Left ventricle myocardium inferior (tissue), 1 donor: ENCODE data around the gene TMEM185B. TPM values are rescaled to one million over a fixed set of nuclear protein-coding genes. Genes with fewer than 3 reads are reported as not detected.

ENCODE experiments used
- DNase-seq: peaks from one replicate; pipeline ENCODE4 v3.0.0-alpha.2; 2020
- H3K27ac ChIP-seq: fragments of 200-600 bp; replicated peaks from 2 replicates; pipeline ENCODE4 v1.8.0; 2021
- H3K27me3 ChIP-seq: fragments of 200-600 bp; 2 replicates; pipeline ENCODE4 v1.8.0; 2021; ENCODE audit warnings: low read depth
- H3K36me3 ChIP-seq: fragments of 200-600 bp; 2 replicates; pipeline ENCODE4 v1.8.0; 2021
- H3K4me1 ChIP-seq: fragments of 200-600 bp; 2 replicates; pipeline ENCODE4 v1.8.0; 2021
- H3K4me3 ChIP-seq: fragments of 200-600 bp; 2 replicates; pipeline ENCODE4 v1.8.0; 2021; ENCODE audit warnings: mild to moderate bottlenecking, moderate library complexity
- H3K9me3 ChIP-seq: fragments of 200-600 bp; replicated peaks from 2 replicates; pipeline ENCODE4 v1.8.0; 2021
- CTCF ChIP-seq: fragments of 200-600 bp; IDR thresholded peaks from 2 replicates; pipeline ENCODE4 v1.8.0; 2021; ENCODE audit warnings: antibody characterized with exemption, mild to moderate bottlenecking, borderline replicate concordance
- intact Hi-C: fragments of 100-400 bp; cut with micrococcal nuclease; formaldehyde crosslinking; loops from one replicate; pipeline ENCODE4 v1.11.0; 2022
- total RNA-seq: library from RNA; stranded (reverse); fragmentation: NEBNext Ultra II Directional; extraction: Animal tissue kit (Norgen Biotek cat#: 25700); gene quantifications from one replicate; pipeline ENCODE4 v1.2.1, GENCODE V29; 2021
- donor health status: DM: no; HTN: yes; CAD: no; lungs with severe emphysema.

The TMEM185B gene
- total RNA-seq, 1 donor from 2014 or later: 21.0 TPM

- no peak for TF ChIP-seq CTCF
- Histone ChIP-seq H3K27me3 (peaks cover 22% of the 10 kb centered on the region), H3K36me3 (no peaks in the 10 kb centered on the region), H3K4me3 (no peak overlapping the region), H3K9me3 (no peaks in the 10 kb centered on the region), H3K27ac (no peak overlapping the region), H3K4me1 (peaks cover 53% of the 10 kb centered on the region)
- intact Hi-C loops: no loop called here
- DNase-seq: no peak
Observed at GRCh38 chr2:120251078-120251477, 27.9 kb upstream of the TMEM185B start.

- intact Hi-C loops: no loop called here
- DNase-seq: no peak
- no peak overlapping the region for H3K4me3 ChIP-seq
Observed at GRCh38 chr2:120250640-120251039, 27.4 kb upstream of the TMEM185B start.

DNA sequence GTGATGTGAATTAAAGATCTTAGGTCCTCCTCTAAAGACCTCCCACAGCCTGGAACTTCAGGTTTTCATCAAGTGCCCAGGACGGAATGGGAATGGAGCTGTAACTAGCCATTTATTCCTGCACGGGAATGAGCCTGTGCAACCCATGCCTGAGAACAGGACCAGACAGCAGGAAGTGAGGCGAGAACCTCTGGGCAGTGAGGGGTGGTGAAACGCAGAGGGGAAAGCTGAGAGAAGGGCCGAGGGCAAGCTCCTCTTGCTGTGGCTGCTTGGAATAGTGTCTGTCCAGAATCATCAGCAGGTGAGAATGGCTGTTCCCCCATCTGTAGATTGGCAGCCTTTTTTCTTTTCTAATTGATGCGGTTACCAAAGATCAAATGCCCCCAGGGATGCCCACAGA, 24.7 kb upstream of the TMEM185B start:
- TF ChIP-seq CTCF: no peak
- Histone ChIP-seq H3K36me3 (no peaks in the 10 kb centered on the region), H3K4me3 (no peak overlapping the region), H3K4me1 (peaks cover 28% of the 10 kb centered on the region), H3K9me3 (no peaks in the 10 kb centered on the region), H3K27me3 (peaks cover 22% of the 10 kb centered on the region), H3K27ac (no peak overlapping the region)
- DNase-seq: no peak
- intact Hi-C loops: no loop called here

More at GRCh38 chr2:120250640-120251039, 27.4 kb upstream of the TMEM185B start:
- no peaks in the 10 kb centered on the region for H3K36me3 ChIP-seq
- peaks cover 22% of the 10 kb centered on the region for H3K27me3 ChIP-seq
- no peak overlapping the region for H3K27ac ChIP-seq
- H3K4me1 ChIP-seq: peaks cover 48% of the 10 kb centered on the region
- no peak for TF ChIP-seq CTCF
- H3K9me3 ChIP-seq: no peaks in the 10 kb centered on the region

GRCh38 chr2:120246546-120247300, 23.5 kb upstream of the TMEM185B start:
- TF ChIP-seq CTCF: no peak
- no peak for DNase-seq
- Histone ChIP-seq H3K4me3 (no peak overlapping the region), H3K27ac (no peak overlapping the region), H3K9me3 (no peaks in the 10 kb centered on the region), H3K4me1 (peaks cover 21% of the 10 kb centered on the region), H3K36me3 (no peaks in the 10 kb centered on the region), H3K27me3 (peaks cover 22% of the 10 kb centered on the region)
- intact Hi-C loops: no loop called here

DNA sequence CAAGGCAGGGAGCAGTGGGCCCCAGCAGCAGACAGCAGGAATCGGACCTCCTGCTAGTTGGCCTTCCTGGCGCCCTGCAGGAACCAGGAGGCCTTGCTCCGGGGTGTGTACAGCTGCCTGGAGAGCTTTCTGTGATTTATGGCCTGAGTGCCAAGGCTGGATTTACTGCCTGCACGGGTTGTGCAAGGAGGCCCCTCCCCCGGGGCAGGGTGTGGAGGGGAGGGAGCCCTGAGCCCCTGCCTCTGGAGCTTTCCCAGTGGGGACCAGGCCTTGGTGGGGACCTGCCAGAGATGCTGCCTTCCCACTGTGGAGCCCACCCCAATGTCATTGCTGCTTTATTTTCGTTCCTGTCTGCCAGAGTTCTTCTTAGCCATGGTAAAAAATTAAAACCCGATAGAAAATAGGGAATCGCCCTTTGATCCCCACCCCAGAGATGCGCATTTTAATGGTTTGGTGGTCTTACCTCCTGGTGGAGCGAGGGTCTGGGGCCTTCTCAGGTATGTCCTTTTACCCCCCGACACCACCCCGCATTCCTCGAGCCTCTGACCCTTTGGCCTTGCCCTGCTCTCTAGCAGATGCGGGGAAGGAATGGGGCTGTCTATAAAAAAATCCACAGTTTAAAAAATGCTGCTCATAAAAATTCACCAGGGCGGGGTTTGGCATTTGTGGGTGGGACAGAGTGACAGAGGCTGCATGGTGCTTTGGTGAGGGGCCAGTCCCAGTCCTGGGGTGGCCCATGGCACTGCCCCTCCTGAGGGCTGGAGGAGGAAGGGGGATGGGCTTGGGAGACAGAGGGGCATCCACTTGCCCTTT, 22.5 kb upstream of the TMEM185B start:
- intact Hi-C loops: no loop called here
- peaks cover 27% of the 10 kb centered on the region for H3K4me1 ChIP-seq
- no peak overlapping the region for H3K27ac ChIP-seq
- TF ChIP-seq CTCF: no peak
- no peaks in the 10 kb centered on the region for H3K9me3 ChIP-seq
- no peak for DNase-seq
- peaks cover 22% of the 10 kb centered on the region for H3K27me3 ChIP-seq
- H3K36me3 ChIP-seq: no peaks in the 10 kb centered on the region
- no peak overlapping the region for H3K4me3 ChIP-seq
